SK-N-MC (cell line): Measurements from ENCODE around the gene CDKN1A.

Experiments
- EZH2 ChIP-seq: fragments of 200-600 bp; sonication (generic); IDR thresholded peaks from one replicate; pipeline ENCODE4 v1.6.1; 2017; ENCODE audit warnings: antibody characterized with exemption
- POLR2AphosphoS5 ChIP-seq: IDR thresholded peaks from 2 replicates; pipeline ENCODE4 v1.6.1; 2012; ENCODE audit warnings: mild to moderate bottlenecking, low read depth, low read length, borderline replicate concordance

- TF ChIP-seq POLR2AphosphoS5 (no peak), EZH2 (no peak)
These were observed 19.2 kb upstream of the CDKN1A start for GRCh38 chr6:36659271-36659670.
